ENCODE results near the gene MSANTD2.

MSANTD2 gene

GRCh38 chr11:124793466-124794278 is 6.5 kb downstream of the MSANTD2 start:
- DNase-seq (ENCODE audit: extremely low read depth, low read depth): no peak
- peak; percentile 74 for TF ChIP-seq CTCF (IDR thresholded peaks at IDR 0.05; ENCODE audit: low read depth, low read length)

GRCh38 chr11:124791626-124792341 is 8.4 kb downstream of the MSANTD2 start:
- TF ChIP-seq CTCF (IDR thresholded peaks at IDR 0.05; ENCODE audit: low read depth, low read length): no peak
- DNase-seq (ENCODE audit: extremely low read depth, low read depth): no peak

- no peak for DNase-seq (ENCODE audit: extremely low read depth, low read depth)
- no peak for TF ChIP-seq CTCF (IDR thresholded peaks at IDR 0.05; ENCODE audit: low read depth, low read length)
Observed at GRCh38 chr11:124788521-124788920, 11.7 kb downstream of the MSANTD2 start.

- no peak for DNase-seq (ENCODE audit: extremely low read depth, low read depth)
- no peak for TF ChIP-seq CTCF (IDR thresholded peaks at IDR 0.05; ENCODE audit: low read depth, low read length)
Observed at GRCh38 chr11:124784051-124784450, 16.2 kb downstream of the MSANTD2 start.

GRCh38 chr11:124783002-124783401 is 17.2 kb downstream of the MSANTD2 start:
- TF ChIP-seq CTCF (IDR thresholded peaks at IDR 0.05; ENCODE audit: low read depth, low read length): no peak
- DNase-seq (ENCODE audit: extremely low read depth, low read depth): no peak

GRCh38 chr11:124779568-124779967 is 20.6 kb downstream of the MSANTD2 start:
- TF ChIP-seq CTCF (IDR thresholded peaks at IDR 0.05; ENCODE audit: low read depth, low read length): no peak
- no peak for DNase-seq (ENCODE audit: extremely low read depth, low read depth)

GRCh38 chr11:124778281-124778680 is 21.9 kb downstream of the MSANTD2 start:
- no peak for DNase-seq (ENCODE audit: extremely low read depth, low read depth)
- no peak for TF ChIP-seq CTCF (IDR thresholded peaks at IDR 0.05; ENCODE audit: low read depth, low read length)

Measured in AG09319 (cell line).